Adrenal gland (tissue), 12 donors: ENCODE results near the gene LIAS. TPM values are rescaled to one million over a fixed set of nuclear protein-coding genes. Genes with fewer than 3 reads are reported as not detected.
A peak's percentile ranks its signal among the peaks of the same experiment; 100 is the strongest.
"Not testable (repeated sequence)": the region's sequence is repeated elsewhere in the genome, so short reads cannot be mapped to it uniquely, and the experiment has no call there.

Experiments used
- DNase-seq, 7 donors: peaks; one replicate each; pipeline ENCODE4 v3.0.0-alpha.2; 2019 to 2020
- H3K27ac ChIP-seq, 5 donors: fragments of 200-600 bp; sonication (generic) in 4 of 5; 1 replicate in 3 of 5; 2 replicates in 2 of 5; pipeline versions ENCODE4 v1.5.1 to v1.8.0; 2016 to 2020; ENCODE audit warnings: mild to moderate bottlenecking in 1 of 5
- H3K27me3 ChIP-seq: fragments of 200-600 bp; 2 replicates; pipeline ENCODE4 v1.8.0; 2021
- H3K36me3 ChIP-seq, 2 donors: fragments of 200-600 bp; replicated peaks in 1 of 2; 1 replicate in 1 of 2; 2 replicates in 1 of 2; pipeline versions ENCODE4 v1.5.1 to v1.8.0; 2018 to 2022
- H3K4me1 ChIP-seq, 2 donors: fragments of 200-600 bp; replicated peaks in 1 of 2; 1 replicate in 1 of 2; 2 replicates in 1 of 2; pipeline versions ENCODE4 v1.5.1 to v1.8.0; 2018 to 2021
- H3K4me3 ChIP-seq, 4 donors: fragments of 200-600 bp; sonication (generic) in 3 of 4; one replicate each; pipeline ENCODE4 v1.5.1; 2016 to 2018
- H3K9me3 ChIP-seq, 3 donors: fragments of 200-600 bp; sonication (generic) in 1 of 3; replicated peaks in 1 of 3; 1 replicate in 2 of 3; 2 replicates in 1 of 3; pipeline versions ENCODE4 v1.5.1 to v1.8.0; 2016 to 2021
- POLR2A ChIP-seq, 2 donors: fragments of 450-650 bp; IDR thresholded peaks; one replicate each; pipeline ENCODE4 v1.6.1; 2017; ENCODE audit warnings: antibody characterized with exemption in 2 of 2, mild to moderate bottlenecking in 2 of 2, moderate library complexity in 1 of 2
- WGBS, 4 donors: extraction: QIAGEN DNeasy Blood & Tissue Kit in 2 of 4; methylation state at CpG; one replicate each; pipeline versions ENCODE4 v1.1.5 to v1.1.7; 2013 to 2017; 5-methylcytosine and 5-hydroxymethylcytosine counted together
- intact Hi-C, 2 donors: fragments of 100-400 bp; cut with DNase I; formaldehyde crosslinking; loops; one replicate each; pipeline versions ENCODE4 v1.14.1 to v1.15.0; 2022 to 2023
- polyA plus RNA-seq, 3 donors: library from polyadenylated mRNA; stranded (reverse); fragments of 200-250 nt in 2 of 3; fragments of 350-450 nt in 1 of 3; fragmentation: Illumina TruSeq in 1 of 3; extraction: RNeasy Lipid Tissue Mini Kit (QIAGEN cat#74804) in 1 of 3; gene quantifications; one replicate each; pipeline ENCODE4 v1.2.3, GENCODE V29; 2013 to 2014
- total RNA-seq, 9 donors: library from RNA; depleted of rRNA in 4 of 9; stranded (reverse); fragments of >200 nt in 4 of 9; fragments of 120-200 nt in 1 of 9; fragmentation: NEBNext Ultra II Directional in 1 of 9; extraction: Animal tissue kit (Norgen Biotek cat#: 25700) in 1 of 9; gene quantifications; one replicate each; pipeline versions ENCODE4 v1.1.0 to v1.2.4, GENCODE V29; 2013 to 2023
- TF ChIP-seq, protein P1 (sequence below), 6 experiments: fragments of 450-650 bp in 4 of 6; fragments of 200-600 bp in 2 of 6; sonication (generic) in 1 of 6; IDR thresholded peaks; 1 replicate in 5 of 6; 2 replicates in 1 of 6; pipeline versions ENCODE4 v1.5.1 to v1.8.0; 2016 to 2021; ENCODE audit warnings: antibody characterized with exemption in 6 of 6, mild to moderate bottlenecking in 2 of 6, moderate library complexity in 1 of 6
- donor health status: healthy with polysubstance abuse.
- donor health status: Bipolar disorder and iron deficiency.
- donor health status: DM: yes; HTN: yes; CAD: no.
- donor health status: DM: no; HTN: no; CAD: no.
- donor health status: DM: no; HTN: no; CAD: no.
- donor health status: DM: yes; HTN: yes; CAD: no.

Gene LIAS
- total and polyA plus RNA-seq, 12 donors: 7.0 to 29.6 (median 18.0) TPM

DNA sequence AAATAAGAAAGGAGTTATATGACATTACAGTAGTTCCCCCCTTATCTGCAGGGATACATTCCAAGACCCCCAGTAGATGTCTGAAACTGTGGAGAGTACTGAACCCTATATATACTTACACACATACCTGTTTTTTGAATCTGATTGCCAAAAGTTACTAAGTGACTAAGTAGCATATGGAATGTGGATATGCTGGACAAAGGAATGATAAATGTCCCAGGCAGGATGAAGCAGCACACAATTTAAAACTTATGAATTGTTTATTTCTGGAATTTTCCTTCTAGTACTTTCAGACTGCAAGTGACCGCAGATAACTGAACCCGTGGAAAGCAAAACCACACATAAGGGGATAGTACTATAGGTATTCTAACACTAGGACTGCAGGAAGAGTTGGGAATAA lies 45.7 kb downstream of the LIAS start:
- H3K9me3 ChIP-seq: no peaks in the 10 kb centered on the region
- H3K4me3 ChIP-seq: no peak overlapping the region
- DNase-seq: no peak
- WGBS, 4 donors: 96 to 100% (median 97%) methylated on average over 2 of the region's 2 CpGs
- TF ChIP-seq, protein P1, sequence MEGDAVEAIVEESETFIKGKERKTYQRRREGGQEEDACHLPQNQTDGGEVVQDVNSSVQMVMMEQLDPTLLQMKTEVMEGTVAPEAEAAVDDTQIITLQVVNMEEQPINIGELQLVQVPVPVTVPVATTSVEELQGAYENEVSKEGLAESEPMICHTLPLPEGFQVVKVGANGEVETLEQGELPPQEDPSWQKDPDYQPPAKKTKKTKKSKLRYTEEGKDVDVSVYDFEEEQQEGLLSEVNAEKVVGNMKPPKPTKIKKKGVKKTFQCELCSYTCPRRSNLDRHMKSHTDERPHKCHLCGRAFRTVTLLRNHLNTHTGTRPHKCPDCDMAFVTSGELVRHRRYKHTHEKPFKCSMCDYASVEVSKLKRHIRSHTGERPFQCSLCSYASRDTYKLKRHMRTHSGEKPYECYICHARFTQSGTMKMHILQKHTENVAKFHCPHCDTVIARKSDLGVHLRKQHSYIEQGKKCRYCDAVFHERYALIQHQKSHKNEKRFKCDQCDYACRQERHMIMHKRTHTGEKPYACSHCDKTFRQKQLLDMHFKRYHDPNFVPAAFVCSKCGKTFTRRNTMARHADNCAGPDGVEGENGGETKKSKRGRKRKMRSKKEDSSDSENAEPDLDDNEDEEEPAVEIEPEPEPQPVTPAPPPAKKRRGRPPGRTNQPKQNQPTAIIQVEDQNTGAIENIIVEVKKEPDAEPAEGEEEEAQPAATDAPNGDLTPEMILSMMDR (IDR thresholded peaks at IDR 0.05): no peak
- TF ChIP-seq POLR2A (IDR thresholded peaks at IDR 0.05): no peak
- peaks cover 0 to 12% of the 10 kb centered on the region in 2 donors for H3K4me1 ChIP-seq
- H3K27me3 ChIP-seq: no peaks in the 10 kb centered on the region
- intact Hi-C loops: no loop called here
- no peak overlapping the region for H3K27ac ChIP-seq
- peaks cover 0 to 91% of the 10 kb centered on the region in 2 donors for H3K36me3 ChIP-seq

DNA sequence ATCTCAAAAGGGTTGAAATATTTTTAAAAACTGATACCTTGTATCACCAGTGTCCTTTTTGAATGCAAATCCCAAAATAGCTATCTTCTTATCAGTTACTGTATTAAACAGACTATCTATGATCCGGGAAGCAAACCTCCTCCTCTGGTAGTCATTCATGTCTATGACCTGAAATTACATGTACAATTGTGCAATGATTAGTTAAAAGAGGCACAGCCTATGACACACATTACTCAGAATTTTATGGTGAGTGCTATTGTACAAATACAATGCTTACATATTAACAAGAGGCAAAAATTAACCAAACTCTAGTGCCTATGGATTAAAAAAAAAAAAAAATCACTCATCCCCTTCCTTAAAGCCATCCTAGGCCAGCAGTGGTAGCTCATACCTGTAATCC lies 46.7 kb downstream of the LIAS start:
- H3K9me3 ChIP-seq: no peaks in the 10 kb centered on the region
- no peaks in the 10 kb centered on the region for H3K27me3 ChIP-seq
- no peak for DNase-seq
- TF ChIP-seq, protein P1 (IDR thresholded peaks at IDR 0.05): no peak
- no peak for TF ChIP-seq POLR2A (IDR thresholded peaks at IDR 0.05)
- H3K36me3 ChIP-seq: peaks cover 0 to 91% of the 10 kb centered on the region in 2 donors
- intact Hi-C loops: no loop called here
- H3K4me3 ChIP-seq: no peak overlapping the region
- WGBS, 4 donors: 21 to 51% (median 41%) methylated on average over 1 of the region's 1 CpG
- H3K4me1 ChIP-seq: peaks cover 0 to 12% of the 10 kb centered on the region in 2 donors
- peak overlapping the region in 1 of 5 donors; percentile 42 for H3K27ac ChIP-seq

DNA sequence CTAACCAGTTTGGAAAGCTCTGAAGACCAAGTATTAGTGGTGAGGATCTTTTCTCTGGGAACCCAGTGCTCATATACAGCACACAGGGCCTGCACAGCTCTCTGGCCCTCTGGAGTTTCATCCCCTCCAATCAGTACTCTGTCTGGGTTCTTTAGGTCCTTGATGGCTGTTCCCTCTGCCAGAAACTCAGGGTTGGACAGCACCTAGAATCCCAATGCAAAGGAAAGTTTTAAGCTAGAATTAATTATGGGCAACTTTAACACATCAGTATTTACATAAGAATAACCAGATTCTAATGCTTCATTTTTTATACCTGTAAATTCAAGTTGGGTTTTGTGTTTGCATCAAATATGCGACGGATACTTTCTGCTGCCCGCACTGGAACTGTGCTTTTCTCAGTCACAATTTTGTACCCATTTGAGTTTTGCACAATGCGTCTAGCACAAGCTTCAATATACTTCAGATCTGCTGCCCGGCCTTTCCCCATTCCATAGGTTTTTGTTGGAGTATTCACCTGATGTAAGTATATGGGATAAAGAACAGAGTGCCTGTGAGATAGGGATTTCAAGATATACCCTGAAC lies 51.6 kb downstream of the LIAS start:
- Histone ChIP-seq H3K27me3 (no peaks in the 10 kb centered on the region), H3K4me3 (no peak overlapping the region), H3K27ac (no peak overlapping the region), H3K4me1 (peaks cover 0 to 15% of the 10 kb centered on the region in 2 donors), H3K36me3 (peaks cover 0 to 74% of the 10 kb centered on the region in 2 donors), H3K9me3 (no peaks in the 10 kb centered on the region)
- TF ChIP-seq, protein P1 (IDR thresholded peaks at IDR 0.05): no peak
- no peak for TF ChIP-seq POLR2A (IDR thresholded peaks at IDR 0.05)
- intact Hi-C loops: no loop called here
- WGBS, 4 donors: 95 to 98% (median 96%) methylated on average over 5 of the region's 5 CpGs
- DNase-seq: no peak

DNA sequence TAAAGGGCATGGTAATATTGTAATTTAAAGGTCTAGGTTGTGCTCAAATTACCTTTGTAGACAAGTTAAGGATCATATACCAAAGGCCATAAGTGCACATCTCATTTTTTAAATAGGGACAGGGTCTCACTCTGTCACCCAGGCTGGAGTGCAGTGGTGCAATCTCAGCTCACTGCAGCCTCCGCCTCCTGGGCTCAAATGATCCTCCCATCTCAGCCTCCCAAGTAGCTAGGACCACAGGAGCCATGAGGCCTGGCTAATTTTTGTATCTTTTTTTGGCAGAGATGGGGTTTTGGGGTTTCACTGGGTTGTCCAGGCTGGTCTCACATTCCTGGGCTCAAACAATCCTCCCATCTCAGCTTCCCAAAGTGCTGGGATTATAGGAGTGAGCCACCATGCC lies 55.4 kb downstream of the LIAS start:
- H3K9me3 ChIP-seq, DNase-seq, intact Hi-C loops, H3K4me3 ChIP-seq, H3K27me3 ChIP-seq: not testable (repeated sequence)
- H3K36me3 ChIP-seq: peaks cover 0 to 53% of the 10 kb centered on the region in 2 donors
- H3K27ac ChIP-seq: peak overlapping the region in 2 of 5 donors; percentile 38 to 43
- peaks cover 0 to 10% of the 10 kb centered on the region in 2 donors for H3K4me1 ChIP-seq
- 88 to 100% (median 100%) methylated on average over 1 of the region's 1 CpG for WGBS, 4 donors

DNA sequence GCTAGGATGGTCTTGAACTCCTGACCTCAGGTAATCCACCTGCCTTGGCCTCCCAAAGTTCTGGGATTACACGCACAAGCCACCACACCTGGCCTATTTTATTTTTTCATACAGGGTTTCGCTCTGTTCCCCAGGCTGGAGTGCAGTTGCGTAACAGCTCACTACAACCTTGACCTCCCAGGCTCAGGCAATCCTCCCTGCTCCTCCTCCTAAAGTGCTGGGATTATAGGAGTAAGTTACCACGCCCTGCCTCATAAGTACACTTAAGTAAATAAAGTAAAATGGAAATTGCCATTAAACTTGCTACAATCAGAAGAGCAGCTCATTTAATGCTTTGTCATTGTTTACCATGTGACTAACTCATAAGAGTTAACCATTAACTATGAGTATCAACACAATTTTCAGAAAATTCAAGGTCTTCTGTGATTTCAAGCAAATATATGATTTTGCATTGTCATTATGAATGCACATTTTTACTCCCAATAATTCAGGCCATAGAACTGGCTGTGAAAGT lies 56.1 kb downstream of the LIAS start:
- Histone ChIP-seq H3K36me3 (peaks cover 0 to 52% of the 10 kb centered on the region in 2 donors), H3K9me3 (no peaks in the 10 kb centered on the region), H3K4me1 (peaks cover 0 to 10% of the 10 kb centered on the region in 2 donors), H3K4me3 (no peak overlapping the region), H3K27ac (peak overlapping the region in 4 of 5 donors; percentile 38 to 63 (median 42)), H3K27me3 (no peaks in the 10 kb centered on the region)
- peak; percentile 36 to 66 (median 48) for DNase-seq
- no peak for TF ChIP-seq POLR2A (IDR thresholded peaks at IDR 0.05)
- TF ChIP-seq, protein P1 (IDR thresholded peaks at IDR 0.05): no peak
- 39 to 56% (median 45%) methylated on average over 4 of the region's 4 CpGs for WGBS, 4 donors
- intact Hi-C loops: no loop called here

DNA sequence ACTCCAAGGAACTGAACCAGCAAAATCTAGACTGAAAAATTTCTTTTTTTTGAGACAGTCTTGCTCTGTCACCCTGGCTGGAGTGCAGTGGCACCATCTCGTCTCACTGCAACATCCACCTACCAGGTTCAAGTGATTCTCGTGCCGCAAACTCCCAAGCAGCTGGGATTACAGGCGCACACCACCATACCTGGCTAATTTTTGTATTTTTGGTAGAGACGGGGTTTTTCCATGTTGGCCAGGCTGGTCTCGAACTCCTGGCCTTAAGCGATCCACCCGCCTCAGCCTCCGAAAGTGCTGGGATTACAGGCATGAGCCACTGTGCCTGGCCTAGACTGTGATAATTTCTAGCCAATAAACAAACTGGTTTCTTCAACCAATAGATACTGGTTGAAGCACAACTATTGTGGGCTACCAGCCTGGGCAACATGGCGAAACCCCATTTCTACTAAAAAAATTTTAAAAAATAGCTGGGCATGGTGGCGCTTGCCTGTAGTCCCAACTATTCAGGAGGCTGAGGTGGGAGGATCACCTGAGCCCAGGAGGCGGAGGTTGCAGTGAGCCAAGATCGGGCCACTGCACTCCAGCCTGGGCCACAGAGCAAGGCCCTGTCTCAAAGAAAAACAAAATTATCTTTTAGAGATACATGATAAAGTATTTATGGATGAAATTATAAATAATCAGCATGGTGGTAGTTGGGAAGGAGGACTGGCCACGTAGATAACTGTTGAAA lies 57.0 kb downstream of the LIAS start:
- 93 to 97% (median 96%) methylated on average over 14 of the region's 14 CpGs for WGBS, 4 donors
- Histone ChIP-seq H3K4me1 (peaks cover 0 to 10% of the 10 kb centered on the region in 2 donors), H3K36me3 (peaks cover 0 to 46% of the 10 kb centered on the region in 2 donors)
- intact Hi-C loops, DNase-seq, H3K9me3 ChIP-seq, H3K4me3 ChIP-seq, H3K27ac ChIP-seq, H3K27me3 ChIP-seq: not testable (repeated sequence)
